VCaP (cell line): Measurements from ENCODE around the gene STARD13.

Experiments
- H3K27ac ChIP-seq: fragments of 450-650 bp; 2 replicates; pipeline ENCODE4 v1.5.1; 2017
- CTCF ChIP-seq: fragments of 450-650 bp; conservative IDR thresholded peaks from 2 replicates; pipeline ENCODE4 v1.5.1; 2017; ENCODE audit warnings: mild to moderate bottlenecking, moderate library complexity

Gene STARD13

GRCh38 chr13:33230178-33230881 is 55.2 kb downstream of the STARD13 start:
- peak overlapping the region; percentile 81; the same call in 1 of the 2 replicates for H3K27ac ChIP-seq
- no peak for TF ChIP-seq CTCF

- H3K27ac ChIP-seq, result peak overlapping the region; percentile 81
Measured at GRCh38 chr13:33229446-33230177, 55.9 kb downstream of the STARD13 start.

GRCh38 chr13:33228648-33229445 is 56.7 kb downstream of the STARD13 start:
- peak; percentile 89 for TF ChIP-seq CTCF
- peak overlapping the region; percentile 81 for H3K27ac ChIP-seq

More at GRCh38 chr13:33229446-33230177, 55.9 kb downstream of the STARD13 start:
- no peak for TF ChIP-seq CTCF

GRCh38 chr13:33227927-33228647 is 57.5 kb downstream of the STARD13 start:
- peak overlapping the region; percentile 81 for H3K27ac ChIP-seq
- no peak for TF ChIP-seq CTCF

GRCh38 chr13:33224686-33225085 is 60.9 kb downstream of the STARD13 start:
- H3K27ac ChIP-seq, result no peak overlapping the region
- TF ChIP-seq CTCF, result no peak

- no peak for TF ChIP-seq CTCF
- H3K27ac ChIP-seq, result no peak overlapping the region
Measured at GRCh38 chr13:33224191-33224590, 61.4 kb downstream of the STARD13 start.
